Measurements from ENCODE around the gene DDX10.

DNA sequence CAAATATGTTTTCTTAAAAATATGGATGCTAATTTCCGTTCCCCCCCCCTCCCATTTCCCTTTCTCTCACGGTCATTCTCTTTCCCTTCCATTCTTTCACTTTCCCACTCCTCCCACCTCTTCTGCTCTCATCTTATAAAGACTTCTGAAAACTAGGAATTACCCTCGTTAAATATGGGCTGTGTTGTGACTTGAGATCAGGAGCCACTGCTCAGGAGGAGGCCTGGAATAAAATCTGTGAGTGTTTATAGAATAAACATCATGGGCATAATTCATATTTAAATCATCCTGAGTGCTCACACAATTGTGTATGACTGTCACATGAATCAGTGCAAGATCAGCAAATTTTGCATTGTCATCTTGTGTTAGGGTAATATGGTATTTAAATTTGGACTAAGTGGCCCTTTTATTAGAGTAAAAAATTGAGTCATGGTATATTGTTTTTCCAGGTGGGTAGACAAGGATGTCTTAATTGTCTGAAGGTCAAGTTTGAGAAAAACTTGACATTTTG lies 208.0 kb downstream of the DDX10 start:
- no peak for TF ChIP-seq TAF1 (IDR thresholded peaks at IDR 0.05; ENCODE audit: low read depth, low read length)
- TF ChIP-seq POLR2A (IDR thresholded peaks at IDR 0.05; ENCODE audit: control extremely low read depth in 1 of 2, low read depth in 2 of 2, low read length in 2 of 2): no peak
- TF ChIP-seq NRF1 (IDR thresholded peaks at IDR 0.05; ENCODE audit: low read depth, low read length): no peak

Data from H1 (cell line).